HFF-Myc (cell line): ENCODE measurements around the gene TCN2.
"Not testable (repeated sequence)": the region's sequence is repeated elsewhere in the genome, so short reads cannot be mapped to it uniquely, and the experiment has no call there.

Experiments used
- DNase-seq: peaks from one replicate; pipeline ENCODE4 v3.0.0-alpha.2; 2011; ENCODE audit warnings: low read depth; ENCODE audit errors: extremely low read depth
- H3K4me3 ChIP-seq: replicated peaks from 2 replicates; pipeline ENCODE4 v1.5.1; 2011; ENCODE audit warnings: low read depth, mild to moderate bottlenecking, control low read depth, low read length
- TF ChIP-seq, protein P1 (sequence below): IDR thresholded peaks from 2 replicates; pipeline ENCODE4 v1.5.1; 2012; ENCODE audit warnings: mild to moderate bottlenecking, low read depth, low read length, control low read depth; ENCODE audit errors: missing control alignments

TCN2 gene

GRCh38 chr22:30675436-30675835 is 68.5 kb downstream of the TCN2 start:
- no peak overlapping the region for H3K4me3 ChIP-seq
- no peak for DNase-seq
- TF ChIP-seq, protein P1, sequence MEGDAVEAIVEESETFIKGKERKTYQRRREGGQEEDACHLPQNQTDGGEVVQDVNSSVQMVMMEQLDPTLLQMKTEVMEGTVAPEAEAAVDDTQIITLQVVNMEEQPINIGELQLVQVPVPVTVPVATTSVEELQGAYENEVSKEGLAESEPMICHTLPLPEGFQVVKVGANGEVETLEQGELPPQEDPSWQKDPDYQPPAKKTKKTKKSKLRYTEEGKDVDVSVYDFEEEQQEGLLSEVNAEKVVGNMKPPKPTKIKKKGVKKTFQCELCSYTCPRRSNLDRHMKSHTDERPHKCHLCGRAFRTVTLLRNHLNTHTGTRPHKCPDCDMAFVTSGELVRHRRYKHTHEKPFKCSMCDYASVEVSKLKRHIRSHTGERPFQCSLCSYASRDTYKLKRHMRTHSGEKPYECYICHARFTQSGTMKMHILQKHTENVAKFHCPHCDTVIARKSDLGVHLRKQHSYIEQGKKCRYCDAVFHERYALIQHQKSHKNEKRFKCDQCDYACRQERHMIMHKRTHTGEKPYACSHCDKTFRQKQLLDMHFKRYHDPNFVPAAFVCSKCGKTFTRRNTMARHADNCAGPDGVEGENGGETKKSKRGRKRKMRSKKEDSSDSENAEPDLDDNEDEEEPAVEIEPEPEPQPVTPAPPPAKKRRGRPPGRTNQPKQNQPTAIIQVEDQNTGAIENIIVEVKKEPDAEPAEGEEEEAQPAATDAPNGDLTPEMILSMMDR, result no peak

- not testable (repeated sequence) for H3K4me3 ChIP-seq, DNase-seq
These were observed 69.6 kb downstream of the TCN2 start for GRCh38 chr22:30676565-30676964.
